GM19351 (cell line): ENCODE data around the gene MAN1A1.
"Not testable (repeated sequence)": the region's sequence is repeated elsewhere in the genome, so short reads cannot be mapped to it uniquely, and the experiment has no call there.

Source experiments
- ATAC-seq: cut with Tn5 transposase; IDR thresholded peaks from one replicate; pipeline ENCODE4 v1.9.1; 2021; ENCODE audit warnings: mild to moderate bottlenecking, moderate library complexity; ENCODE audit not compliant: unreplicated experiment

MAN1A1 gene

DNA sequence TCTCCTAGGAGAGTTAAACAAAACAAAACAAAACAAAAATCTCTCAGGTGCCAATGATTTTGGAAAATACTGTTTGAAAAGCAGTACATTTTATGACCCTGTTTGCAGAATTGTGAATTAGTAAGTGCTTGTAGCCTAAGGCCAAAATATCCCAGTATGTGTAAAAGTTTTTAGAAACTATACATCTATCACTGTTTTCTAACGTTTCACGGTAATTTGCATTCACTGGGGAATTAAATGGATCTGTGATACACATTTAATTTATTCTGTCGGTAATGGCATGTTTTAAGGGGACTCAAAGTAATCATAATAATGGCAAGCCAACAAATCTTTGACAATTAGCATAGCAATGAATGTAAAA, 175.5 kb downstream of the MAN1A1 start:
- no peak for ATAC-seq

DNA sequence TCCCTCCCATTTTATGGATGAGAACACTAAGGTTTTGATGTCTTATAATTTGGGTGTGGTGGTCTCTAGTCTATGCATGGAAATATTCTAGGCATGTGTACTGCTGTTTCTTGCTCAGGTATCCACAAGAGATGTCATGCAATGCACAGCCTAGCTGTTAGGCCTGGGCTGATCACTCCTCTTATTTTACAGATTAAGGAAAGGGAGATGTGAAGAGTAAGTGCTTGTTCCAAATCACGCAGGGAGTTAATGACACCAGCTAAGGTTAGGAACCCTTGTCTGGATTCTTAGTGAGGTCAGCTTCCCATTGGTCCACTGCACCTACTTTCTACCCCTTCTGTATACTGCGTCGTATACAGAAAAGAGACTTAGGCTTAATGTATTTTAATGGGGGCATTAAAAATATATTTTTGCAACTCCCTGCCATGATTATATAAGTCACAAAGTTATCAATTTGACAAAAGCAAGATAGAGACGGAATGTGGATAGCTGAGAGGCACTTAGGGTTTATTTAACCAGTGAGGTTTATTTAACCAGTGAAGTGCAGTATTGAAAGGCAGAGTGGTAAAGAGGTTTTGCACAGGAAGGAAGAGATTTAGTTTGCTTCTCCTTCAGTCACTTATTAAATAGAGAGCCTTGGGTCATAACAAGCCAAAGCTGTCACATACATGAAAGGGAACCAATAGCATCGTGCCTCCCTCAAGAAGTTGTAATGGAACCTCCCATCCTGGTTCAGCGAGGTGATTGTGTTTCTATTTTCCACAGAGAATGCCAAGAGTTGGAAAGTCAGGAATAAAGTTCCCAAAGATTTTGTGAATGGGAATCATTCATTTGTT, 176.1 kb downstream of the MAN1A1 start:
- ATAC-seq: no peak

DNA sequence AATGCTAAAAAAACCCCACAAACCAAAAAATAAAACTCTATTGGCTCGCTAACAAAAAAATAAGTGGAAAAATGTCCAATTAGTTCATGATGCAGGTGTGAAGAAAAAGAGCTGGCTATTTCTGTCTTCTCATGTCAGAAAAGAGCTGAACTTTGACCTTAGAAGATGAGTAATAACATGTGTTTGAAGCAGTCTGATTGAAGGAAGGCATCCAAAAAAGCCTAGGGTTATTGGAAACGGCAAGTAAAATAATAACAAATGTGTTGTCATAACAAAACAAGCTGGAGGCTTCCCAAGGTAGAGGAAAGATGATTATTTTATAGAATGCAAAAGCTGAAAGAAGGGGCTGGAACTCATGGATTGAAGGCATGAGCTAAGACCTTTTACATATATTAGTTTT, 176.7 kb downstream of the MAN1A1 start:
- no peak for ATAC-seq

DNA sequence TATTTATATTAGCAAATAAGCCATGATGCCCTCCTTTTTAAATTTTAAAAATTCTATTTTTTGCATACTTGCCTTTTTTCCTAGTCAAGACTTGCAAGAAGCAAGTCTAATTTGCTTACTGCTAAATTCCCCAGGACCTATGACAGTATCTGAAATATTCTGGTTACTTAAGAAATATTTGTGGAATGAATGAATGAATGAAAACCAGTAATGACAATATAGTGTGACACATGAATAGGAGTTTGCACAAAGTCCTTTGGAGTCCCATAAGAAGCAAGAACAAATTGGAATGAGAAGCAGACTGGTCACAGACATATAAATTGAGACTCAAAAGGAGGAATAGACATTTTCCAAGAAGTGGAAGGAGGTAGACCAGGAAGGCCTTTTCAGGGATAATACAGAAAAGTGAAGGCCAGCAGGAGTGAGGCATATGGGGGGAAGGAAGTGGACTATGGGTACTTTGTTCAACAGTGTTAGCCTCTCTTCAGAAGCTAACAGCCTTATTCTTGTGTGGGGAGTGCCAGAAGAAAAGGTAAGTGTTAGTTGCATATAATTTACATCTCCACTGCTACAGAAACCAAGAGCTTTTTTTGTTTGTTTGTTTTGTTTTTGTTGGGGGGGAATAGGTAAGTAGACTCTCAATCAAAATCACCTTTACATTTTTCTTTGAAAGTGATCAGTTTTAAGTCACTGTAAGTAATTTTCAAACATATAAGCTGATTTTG, 177.5 kb downstream of the MAN1A1 start:
- ATAC-seq: no peak

DNA sequence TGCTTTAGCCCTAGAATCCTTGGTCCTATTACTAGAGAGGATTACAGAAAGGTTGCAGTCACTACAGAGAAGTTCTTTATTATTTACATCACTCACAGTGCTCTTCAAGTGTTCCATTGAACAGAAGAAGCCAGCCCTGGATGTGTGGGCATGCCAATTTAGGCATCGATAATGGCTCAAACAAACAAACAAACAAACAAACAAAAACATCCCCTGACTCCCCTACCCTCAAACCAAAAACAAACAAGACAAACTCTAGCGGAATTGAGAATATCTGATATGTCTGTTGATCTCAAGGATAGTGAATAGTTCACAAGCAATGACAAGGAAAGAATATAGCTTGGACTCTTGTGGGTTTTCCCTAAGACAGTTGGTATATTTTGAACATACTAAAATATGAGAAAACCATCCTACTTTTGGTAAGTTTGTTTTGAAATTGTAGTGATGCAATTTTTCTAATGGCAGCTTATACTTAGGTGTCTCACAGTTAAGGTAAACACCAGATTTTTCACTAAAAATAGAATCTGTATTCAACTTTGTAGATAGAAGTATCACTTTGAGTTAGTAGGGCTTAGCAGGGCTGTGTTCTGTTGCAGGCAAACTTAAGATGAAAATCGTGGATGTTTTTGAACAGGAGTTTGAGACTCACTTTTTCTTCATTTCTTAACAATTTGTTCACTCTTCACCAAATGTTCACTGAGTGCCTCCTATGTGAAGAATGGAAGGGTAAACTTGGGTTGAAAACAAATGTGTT, 178.3 kb downstream of the MAN1A1 start:
- ATAC-seq: peak; percentile 63

DNA sequence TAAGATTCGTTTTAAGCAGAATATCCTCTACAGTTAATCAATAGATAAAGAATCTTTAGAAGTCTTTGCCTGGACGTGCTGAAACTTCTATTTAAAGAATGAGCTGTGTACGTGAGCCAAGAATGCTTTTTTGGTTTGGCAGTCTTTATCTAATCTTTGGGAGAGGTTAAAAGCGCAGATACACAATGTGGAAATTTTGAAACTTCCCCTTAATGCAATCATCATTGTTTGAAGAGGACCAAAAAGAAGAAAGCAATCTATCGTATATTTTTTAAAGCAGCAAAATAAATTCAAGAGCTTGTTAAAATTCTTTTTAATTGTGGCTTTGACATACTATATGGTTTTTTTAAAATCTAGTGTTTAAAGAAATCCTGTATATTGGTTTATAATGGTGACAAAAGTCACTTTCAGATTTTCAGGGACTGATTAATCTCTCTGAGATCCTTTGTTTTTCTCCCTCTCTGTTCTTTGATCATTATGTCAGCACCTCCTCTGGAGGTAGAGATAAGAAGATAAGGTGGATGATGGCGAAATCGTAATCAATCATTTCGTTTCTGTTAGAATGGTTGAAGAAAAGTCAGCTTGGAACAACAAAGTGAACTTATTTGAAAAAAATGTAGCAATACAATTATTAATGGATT, 179.0 kb downstream of the MAN1A1 start:
- no peak for ATAC-seq

DNA sequence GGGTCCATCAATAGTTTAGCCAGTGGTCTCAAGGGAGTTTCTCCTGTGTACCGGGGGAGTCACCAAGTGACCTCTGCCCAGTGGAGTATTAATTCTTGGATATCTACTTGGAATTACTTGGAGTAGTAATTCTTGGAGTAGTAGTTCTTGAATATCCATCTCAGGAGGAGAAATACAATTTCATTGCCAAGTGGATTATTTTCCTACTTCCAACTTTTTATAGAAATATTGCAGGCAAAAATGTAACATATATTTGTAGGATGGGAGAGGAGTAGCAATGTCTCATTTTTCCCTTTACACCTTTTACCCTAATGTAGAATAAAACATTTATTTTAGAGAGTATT, 179.5 kb downstream of the MAN1A1 start:
- no peak for ATAC-seq

DNA sequence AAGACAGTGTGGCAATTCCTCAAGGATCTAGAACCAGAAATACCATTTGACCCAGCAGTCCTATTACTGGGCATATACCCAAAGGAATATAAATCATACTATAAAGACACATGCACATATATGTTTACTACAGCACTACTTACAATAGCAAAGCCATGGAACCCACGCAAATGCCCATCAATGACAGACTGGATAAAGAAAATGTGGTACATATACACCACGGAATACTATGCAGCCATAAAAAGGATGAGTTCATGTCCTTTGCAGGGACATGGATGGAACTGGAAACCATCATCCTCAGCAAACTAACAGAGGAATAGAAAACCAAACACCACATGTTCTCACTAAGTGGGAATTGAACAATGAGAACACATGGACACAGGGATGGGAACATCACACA, 180.2 kb downstream of the MAN1A1 start:
- ATAC-seq: not testable (repeated sequence)

DNA sequence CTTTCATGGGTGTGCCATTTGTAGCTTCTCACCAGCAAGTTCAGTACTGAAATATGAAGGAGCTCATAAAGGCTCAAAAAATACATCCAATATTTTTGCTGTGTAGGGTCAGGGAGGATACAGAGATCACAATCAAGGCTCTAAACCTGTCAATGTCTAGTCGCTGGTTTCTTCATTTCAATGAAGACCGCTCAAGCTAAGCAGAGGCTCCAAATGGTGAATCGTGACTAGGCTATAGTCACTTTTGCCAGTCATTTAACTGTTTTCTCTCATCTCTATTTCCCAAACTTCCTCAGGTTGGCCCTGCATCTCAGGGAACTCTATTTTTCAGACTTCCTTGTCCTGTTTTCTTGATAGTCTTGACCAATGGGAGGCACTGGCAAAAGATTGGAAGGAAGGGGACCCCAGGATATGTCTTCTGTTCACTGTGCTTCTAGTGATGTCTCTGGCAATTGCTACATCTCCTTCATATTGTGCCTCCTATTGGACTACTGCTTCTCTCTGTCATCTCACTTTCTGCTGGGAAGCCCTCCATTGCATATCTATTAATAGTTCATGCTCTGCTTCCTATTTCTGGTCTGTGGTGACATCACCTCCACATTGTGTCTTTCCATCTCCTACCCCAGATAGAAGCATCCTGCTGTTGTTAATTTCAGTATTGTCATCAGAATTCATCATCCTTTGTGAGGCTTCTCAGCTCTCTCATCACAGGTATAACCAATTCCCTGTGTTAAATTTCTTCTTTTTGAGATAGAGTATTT, 183.4 kb downstream of the MAN1A1 start:
- no peak for ATAC-seq

DNA sequence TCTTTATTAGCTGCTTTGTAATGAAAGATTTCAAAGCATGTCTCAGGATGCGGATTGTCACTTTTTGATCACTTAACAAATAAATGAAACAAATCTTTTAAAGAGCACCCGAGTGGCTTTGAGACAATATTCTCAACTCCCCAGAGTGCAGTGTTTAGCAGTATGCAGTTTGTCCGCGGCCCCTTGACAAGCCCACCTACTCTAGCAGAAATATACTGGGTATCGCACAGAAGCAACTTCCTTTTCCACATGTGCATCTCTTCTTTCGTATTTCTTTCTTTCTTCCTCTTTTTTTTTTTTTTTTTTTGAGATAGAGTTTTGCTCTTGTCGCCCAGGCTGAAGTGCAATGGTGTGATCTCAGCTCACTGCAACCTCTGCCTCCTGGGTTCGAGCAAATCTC, 186.6 kb downstream of the MAN1A1 start:
- no peak for ATAC-seq

DNA sequence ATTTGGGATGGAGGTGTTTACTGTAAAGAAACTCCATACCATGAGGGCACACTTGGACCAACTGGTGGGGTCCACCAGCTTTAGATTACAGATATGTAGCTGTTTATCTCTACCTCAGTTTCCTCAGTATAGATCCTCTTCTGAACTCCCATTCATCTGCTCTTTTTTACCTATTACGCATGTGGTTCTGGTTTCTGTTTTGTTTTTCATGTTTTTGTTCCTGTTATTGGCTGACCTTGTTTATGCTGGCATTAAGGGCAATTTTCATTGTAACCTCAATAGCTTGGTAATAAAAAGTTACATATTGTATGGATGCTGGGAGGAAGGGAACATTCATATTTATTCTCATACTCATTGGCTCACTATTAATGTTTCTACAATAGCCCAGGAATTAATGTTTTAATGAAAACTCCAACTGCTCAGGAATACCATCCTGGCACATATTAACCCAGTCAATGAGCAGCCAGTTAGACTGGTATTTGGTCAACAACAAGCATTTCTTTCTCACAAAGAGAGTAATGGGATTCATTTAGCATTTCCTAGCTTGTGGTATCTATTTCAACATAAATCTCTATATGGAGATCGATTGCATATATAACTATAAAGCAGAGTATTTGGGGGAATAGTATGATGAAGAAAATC, 187.3 kb downstream of the MAN1A1 start:
- peak; percentile 77 for ATAC-seq

DNA sequence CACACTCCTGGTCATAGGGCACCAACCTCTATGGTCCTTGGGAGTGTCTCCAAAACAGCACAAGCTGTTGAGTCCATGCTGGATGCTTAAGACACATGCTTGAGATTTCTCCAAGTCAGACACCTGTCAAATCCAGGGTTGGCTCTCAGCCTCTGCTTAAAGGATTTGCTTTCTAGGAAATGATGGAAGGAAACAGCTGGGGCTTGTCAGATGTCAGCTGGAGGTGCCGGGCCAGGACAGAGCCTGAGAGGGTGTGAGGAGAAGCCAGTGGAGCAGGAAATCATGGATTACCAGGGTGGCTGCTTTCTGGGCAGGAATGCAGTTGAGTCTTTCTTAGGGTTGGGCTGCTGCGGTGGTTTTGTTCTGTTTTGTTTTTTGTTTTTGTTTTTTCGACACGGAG, 188.1 kb downstream of the MAN1A1 start:
- no peak for ATAC-seq

DNA sequence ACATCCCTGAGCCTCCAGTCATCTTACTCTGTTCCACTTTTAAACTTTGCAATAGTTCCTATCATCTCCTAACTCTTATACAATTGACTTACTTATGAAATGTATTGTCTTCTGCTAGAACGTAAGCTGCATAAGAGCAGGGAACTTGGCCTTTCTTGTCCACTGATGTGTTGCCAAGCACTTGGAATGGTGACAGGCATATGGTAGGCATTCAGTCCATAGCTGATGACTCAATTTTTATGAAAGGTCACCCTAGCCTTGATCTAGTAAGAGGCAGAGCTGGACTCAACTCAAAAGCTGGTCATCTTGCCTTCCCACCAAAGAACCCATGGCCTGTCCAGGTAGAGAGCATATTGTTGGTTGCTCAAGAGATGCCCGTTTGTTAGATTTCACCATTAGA, 188.7 kb downstream of the MAN1A1 start:
- ATAC-seq: no peak

DNA sequence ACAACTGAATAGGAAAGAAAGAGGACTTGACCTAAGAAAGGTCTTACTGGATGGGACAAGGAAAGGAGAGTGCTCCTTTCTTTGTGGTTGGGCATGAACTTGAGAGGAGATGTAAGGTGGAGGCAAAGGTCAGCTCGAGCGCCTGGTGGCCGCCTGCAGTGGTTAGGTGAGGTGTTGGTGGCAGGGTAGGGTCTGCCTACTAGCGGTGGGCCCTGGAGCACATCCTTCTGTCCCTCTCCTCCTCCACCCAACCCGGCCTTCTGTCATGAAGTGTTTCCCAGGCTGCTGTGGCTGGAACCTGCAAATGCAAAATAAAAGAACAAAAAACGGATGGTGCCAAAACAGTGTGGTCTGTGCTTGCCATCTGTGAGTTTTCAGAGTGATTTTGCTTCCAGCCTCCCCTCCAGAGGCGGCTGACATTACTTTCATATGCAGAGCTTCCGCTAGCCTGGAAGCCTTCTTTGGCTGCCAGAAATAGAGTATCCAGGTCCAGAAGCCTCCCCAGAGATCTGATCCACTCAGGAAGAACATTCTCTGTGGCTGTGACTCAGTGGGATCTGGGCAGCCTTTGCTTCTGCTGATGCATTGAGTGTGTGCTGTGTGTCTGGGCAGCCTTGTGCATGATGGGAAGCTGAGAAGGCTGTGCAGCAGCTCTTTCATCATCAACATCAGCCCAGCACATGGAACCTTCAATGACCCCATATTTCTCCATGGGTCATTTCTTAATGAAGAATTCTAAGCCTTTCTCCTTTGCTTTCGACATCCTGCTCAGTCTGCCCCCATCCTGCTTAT, 191.3 kb downstream of the MAN1A1 start:
- ATAC-seq: no peak

DNA sequence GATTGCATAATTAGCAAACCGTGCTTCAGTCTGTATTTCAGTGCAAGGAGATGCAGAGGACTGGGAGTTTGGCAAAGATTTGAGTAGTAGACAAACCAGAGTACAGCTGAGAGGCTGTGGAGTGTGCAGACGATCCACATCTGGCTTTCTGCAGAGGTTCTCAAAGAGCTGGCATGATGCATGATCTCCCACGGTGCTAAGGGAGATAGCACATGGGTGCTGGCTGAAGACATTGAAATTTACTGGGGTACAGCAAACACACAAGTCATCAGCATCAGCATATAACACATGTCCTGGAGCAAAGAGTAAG, 192.1 kb downstream of the MAN1A1 start:
- ATAC-seq: no peak

DNA sequence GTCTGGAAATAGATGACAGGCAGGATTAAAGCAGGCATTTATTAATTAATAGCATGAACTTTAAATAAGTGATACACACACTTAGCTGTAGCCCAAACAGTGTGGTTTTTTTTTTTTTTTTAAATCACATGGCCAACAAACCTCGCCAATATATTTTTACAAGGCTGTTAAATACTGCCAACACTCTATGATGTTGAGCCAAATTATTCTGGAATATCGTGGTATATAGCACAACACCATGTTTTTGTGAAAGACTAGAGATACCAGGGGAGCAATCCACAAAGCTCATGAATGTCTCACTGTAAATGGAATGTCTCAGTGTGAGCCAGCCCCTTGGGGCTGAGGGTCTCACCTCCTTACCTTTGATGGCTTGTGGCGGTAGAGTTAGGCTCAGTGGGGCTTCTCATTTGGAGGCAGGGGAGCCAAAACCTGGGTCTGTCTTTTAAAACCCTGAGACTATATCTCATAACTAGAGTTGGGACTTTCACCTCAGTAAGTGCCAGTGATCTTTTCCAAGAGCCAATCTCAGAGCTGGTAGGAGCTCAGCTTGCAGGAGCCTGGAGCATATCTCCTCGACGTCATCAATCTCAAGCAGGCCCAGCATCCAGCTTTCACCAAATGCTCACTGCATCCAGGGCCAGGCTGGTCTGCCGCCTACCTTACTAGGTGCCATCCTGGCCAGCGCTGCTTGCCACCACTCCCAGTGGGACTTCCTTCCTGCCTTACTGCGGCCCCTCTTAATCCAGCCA, 192.6 kb downstream of the MAN1A1 start:
- no peak for ATAC-seq

DNA sequence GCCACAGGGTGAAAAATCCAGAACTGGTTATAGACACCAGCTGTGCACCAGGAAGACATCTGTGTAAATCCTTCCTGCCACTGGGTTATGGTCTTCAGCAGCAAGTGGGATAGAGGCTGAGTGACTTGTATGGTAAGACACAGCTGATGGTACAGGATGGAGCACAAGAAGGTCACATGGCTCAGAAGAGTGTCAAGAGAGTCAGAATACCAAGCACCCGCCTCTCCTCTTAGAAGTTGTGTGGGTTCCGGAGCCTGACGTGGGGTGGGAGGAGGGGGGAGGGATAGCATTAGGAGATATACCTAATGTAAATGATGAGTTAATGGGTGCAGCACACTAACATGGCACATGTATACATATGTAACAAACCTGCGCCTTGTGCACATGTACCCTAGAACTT, 193.5 kb downstream of the MAN1A1 start:
- not testable (repeated sequence) for ATAC-seq

DNA sequence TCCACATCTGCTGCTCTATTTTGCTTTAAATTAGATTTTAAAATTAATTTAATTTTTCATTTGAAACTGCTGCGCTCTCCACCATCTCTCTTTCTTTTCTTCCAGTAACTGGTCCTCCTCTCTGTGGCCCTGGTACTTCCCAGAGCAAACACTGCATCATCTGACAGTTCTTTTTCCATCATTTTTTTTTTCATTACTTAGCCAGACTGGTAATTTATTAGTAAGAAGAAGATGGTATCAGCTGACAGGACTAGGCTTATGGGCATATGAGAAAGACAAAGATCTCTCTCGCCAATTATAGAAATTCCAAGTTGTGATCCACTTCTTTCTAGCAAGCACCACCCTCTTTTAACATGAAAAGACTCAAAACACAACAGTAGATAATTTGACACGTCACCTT, 197.4 kb downstream of the MAN1A1 start:
- ATAC-seq: no peak
